H9 (cell line): ENCODE measurements around the gene THOP1. TPM values are rescaled to one million over a fixed set of nuclear protein-coding genes. Genes with fewer than 3 reads are reported as not detected.

ENCODE experiments used
- DNase-seq: peaks from one replicate; pipeline ENCODE4 v3.0.0-alpha.2; 2017
- H2AFZ ChIP-seq: one replicate; pipeline ENCODE4 v1.6.1; 2013; ENCODE audit warnings: mild to moderate bottlenecking, low read length, control low read depth, moderate library complexity
- H2AK5ac ChIP-seq: 2 replicates; pipeline ENCODE4 v1.6.1; 2013; ENCODE audit warnings: low read length, control low read depth, mixed read lengths; ENCODE audit not compliant: insufficient read length
- H2BK120ac ChIP-seq: one replicate; pipeline ENCODE4 v1.6.1; 2013; ENCODE audit warnings: low read depth, mild to moderate bottlenecking, low read length, control low read depth, inconsistent platforms; ENCODE audit not compliant: poor library complexity, severe bottlenecking
- H2BK12ac ChIP-seq: 2 replicates; pipeline ENCODE4 v1.6.1; 2013; ENCODE audit warnings: low read length, control low read depth, mixed read lengths, low read depth; ENCODE audit not compliant: insufficient read length
- H2BK15ac ChIP-seq: 2 replicates; pipeline ENCODE4 v1.6.1; 2013; ENCODE audit warnings: low read depth, low read length, control low read depth
- H2BK20ac ChIP-seq: one replicate; pipeline ENCODE4 v1.6.1; 2013; ENCODE audit warnings: low read depth, mild to moderate bottlenecking, low read length, control low read depth, inconsistent platforms; ENCODE audit not compliant: poor library complexity, severe bottlenecking
- H2BK5ac ChIP-seq: 2 replicates; pipeline ENCODE4 v1.6.1; 2013; ENCODE audit warnings: low read length, control low read depth, mixed read lengths; ENCODE audit not compliant: insufficient read length
- H3K14ac ChIP-seq: 2 replicates; pipeline ENCODE4 v1.6.1; 2013; ENCODE audit warnings: low read length, control low read depth; ENCODE audit not compliant: insufficient read depth
- H3K18ac ChIP-seq: 2 replicates; pipeline ENCODE4 v1.6.1; 2013; ENCODE audit warnings: low read depth, mild to moderate bottlenecking, mixed read lengths, low read length, control low read depth; ENCODE audit not compliant: insufficient read length
- H3K23ac ChIP-seq: 2 replicates; pipeline ENCODE4 v1.6.1; 2013; ENCODE audit warnings: low read length, control low read depth, mixed read lengths, low read depth; ENCODE audit not compliant: insufficient read length
- H3K23me2 ChIP-seq: 2 replicates; pipeline ENCODE4 v1.6.1; 2013; ENCODE audit warnings: low read depth, mild to moderate bottlenecking, mixed read lengths, low read length, control low read depth; ENCODE audit not compliant: insufficient read length, poor library complexity, severe bottlenecking
- H3K27ac ChIP-seq: 2 replicates; pipeline ENCODE4 v1.5.1; 2013; ENCODE audit warnings: low read length, control low read depth, mixed read lengths, low read depth; ENCODE audit not compliant: insufficient read length
- H3K27me3 ChIP-seq: 2 replicates; pipeline ENCODE4 v1.6.1; 2013; ENCODE audit warnings: low read length, control low read depth, inconsistent platforms; ENCODE audit not compliant: insufficient read depth
- H3K4ac ChIP-seq: 2 replicates; pipeline ENCODE4 v1.6.1; 2013; ENCODE audit warnings: low read depth, mild to moderate bottlenecking, control low read depth, inconsistent platforms, low read length, moderate library complexity
- H3K4me1 ChIP-seq: 2 replicates; pipeline ENCODE4 v1.6.1; 2013; ENCODE audit warnings: low read length, control low read depth, inconsistent platforms; ENCODE audit not compliant: insufficient read depth
- H3K4me2 ChIP-seq: 2 replicates; pipeline ENCODE4 v1.6.1; 2013; ENCODE audit warnings: low read length, control low read depth, mixed read lengths; ENCODE audit not compliant: insufficient read length, insufficient read depth
- H3K56ac ChIP-seq: 2 replicates; pipeline ENCODE4 v1.6.1; 2013; ENCODE audit warnings: low read depth, mild to moderate bottlenecking, mixed read lengths, low read length, control low read depth; ENCODE audit not compliant: insufficient read length
- H3K79me1 ChIP-seq: 2 replicates; pipeline ENCODE4 v1.6.1; 2013; ENCODE audit warnings: low read depth, mild to moderate bottlenecking, moderate library complexity, low read length, control low read depth, inconsistent platforms; ENCODE audit not compliant: insufficient read depth, poor library complexity, severe bottlenecking
- H3K79me2 ChIP-seq: 2 replicates; pipeline ENCODE4 v1.6.1; 2013; ENCODE audit warnings: low read length, control low read depth, inconsistent platforms; ENCODE audit not compliant: insufficient read depth
- H3K9ac ChIP-seq: 2 replicates; pipeline ENCODE4 v1.6.1; 2013; ENCODE audit warnings: low read length, control low read depth, mixed read lengths; ENCODE audit not compliant: insufficient read length; ENCODE audit errors: extremely low read depth
- H3K9me3 ChIP-seq: one replicate; pipeline ENCODE4 v1.6.1; 2013; ENCODE audit warnings: low read depth, low read length, inconsistent platforms; ENCODE audit not compliant: control insufficient read depth
- H3T11ph ChIP-seq: one replicate; pipeline ENCODE4 v1.6.1; 2013; ENCODE audit warnings: mild to moderate bottlenecking, low read length, control low read depth, inconsistent platforms
- H4K20me1 ChIP-seq: one replicate; pipeline ENCODE4 v1.6.1; 2013; ENCODE audit not compliant: control insufficient read depth, insufficient read length, insufficient read depth
- H4K5ac ChIP-seq: 2 replicates; pipeline ENCODE4 v1.6.1; 2013; ENCODE audit warnings: low read depth, mild to moderate bottlenecking, mixed read lengths, low read length, control low read depth; ENCODE audit not compliant: insufficient read length
- H4K8ac ChIP-seq: replicated peaks from 2 replicates; pipeline ENCODE4 v1.6.1; 2013; ENCODE audit warnings: low read length, control low read depth, mixed read lengths, low read depth; ENCODE audit not compliant: insufficient read length
- H4K91ac ChIP-seq: 2 replicates; pipeline ENCODE4 v1.6.1; 2013; ENCODE audit warnings: low read depth, mild to moderate bottlenecking, moderate library complexity, mixed read lengths, low read length, control low read depth; ENCODE audit not compliant: insufficient read length
- H3K27ac Mint-ChIP-seq, 3 experiments: 2 replicates in 2 of 3; 3 replicates in 1 of 3; pipeline ENCODE4 v1.8.0; 2020 to 2021; ENCODE audit warnings: mixed read lengths in 3 of 3, mild to moderate bottlenecking in 1 of 3, moderate library complexity in 1 of 3
- H3K27me3 Mint-ChIP-seq: 2 replicates; pipeline ENCODE4 v1.8.0; 2021; ENCODE audit warnings: low read depth, mild to moderate bottlenecking, moderate library complexity, mixed read lengths
- H3K36me3 Mint-ChIP-seq, 3 experiments: 2 replicates in 2 of 3; 3 replicates in 1 of 3; pipeline ENCODE4 v1.8.0; 2020 to 2021; ENCODE audit warnings: low read depth in 3 of 3, mixed read lengths in 3 of 3; ENCODE audit not compliant: insufficient read depth in 1 of 3
- H3K4me1 Mint-ChIP-seq, 2 experiments: 2 replicates each; pipeline ENCODE4 v1.8.0; 2020; ENCODE audit warnings: mixed read lengths in 2 of 2
- H3K4me3 Mint-ChIP-seq, 2 experiments: 2 replicates in 1 of 2; 3 replicates in 1 of 2; pipeline ENCODE4 v1.8.0; 2020 to 2021; ENCODE audit warnings: mild to moderate bottlenecking in 2 of 2, mixed read lengths in 2 of 2, moderate library complexity in 1 of 2
- H3K9me3 Mint-ChIP-seq, 2 experiments: 2 replicates in 1 of 2; 3 replicates in 1 of 2; pipeline ENCODE4 v1.8.0; 2020; ENCODE audit warnings: mild to moderate bottlenecking in 2 of 2, mixed read lengths in 2 of 2, moderate library complexity in 1 of 2
- WGBS: extraction: QIAGEN DNeasy Blood & Tissue Kit; methylation state at CpG from one replicate; pipeline ENCODE4 v1.1.7; 2013; ENCODE audit warnings: missing lambda C conversion rate, low lambda C conversion rate, mixed read lengths; ENCODE audit not compliant: insufficient read length; ENCODE audit errors: extremely low coverage; 5-methylcytosine and 5-hydroxymethylcytosine counted together
- total RNA-seq: library from RNA; stranded (reverse); gene quantifications from 2 replicates; pipeline ENCODE4 v1.2.1, GENCODE V29; 2021
- TF ChIP-seq, protein P1 (sequence below): fragments of 200-600 bp; sonication (generic); conservative IDR thresholded peaks from 3 replicates; pipeline ENCODE4 v1.8.0; 2021; ENCODE audit warnings: antibody characterized with exemption, mild to moderate bottlenecking

Gene THOP1
- total RNA-seq, 1 experiment from 2014 or later = 150 TPM

DNA sequence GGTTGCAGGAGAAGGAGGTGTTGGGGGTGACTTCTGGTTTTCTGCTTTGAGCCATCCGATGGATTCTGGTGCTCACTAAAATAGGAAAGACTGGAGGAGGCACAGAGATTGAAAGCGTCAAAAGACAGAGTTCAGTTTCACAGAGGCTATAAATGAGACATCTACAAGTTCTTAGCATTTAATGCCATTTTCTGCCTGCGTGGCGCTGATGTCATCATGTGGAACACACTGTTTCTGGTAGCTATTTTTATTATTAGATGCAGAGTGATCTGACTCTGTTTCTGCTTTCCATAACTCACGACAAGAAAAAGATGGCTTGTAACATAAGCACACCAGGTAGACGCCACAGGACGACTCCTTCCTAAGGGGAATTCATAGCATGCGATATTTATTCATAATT, 42.2 kb upstream of the THOP1 start:
- Mint-ChIP-seq H3K9me3 (no peaks in the 10 kb centered on the region), H3K36me3 (peaks cover 0 to 2% (median 2%) of the 10 kb centered on the region in 3 experiments; a peak in 3 of 7 replicates), H3K4me3 (no peak overlapping the region), H3K27ac (no peak overlapping the region), H3K4me1 (peaks cover 5 to 6% of the 10 kb centered on the region in 2 experiments), H3K27me3 (peaks cover 46% of the 10 kb centered on the region)
- H3K23me2 ChIP-seq = peaks cover 5% of the 10 kb centered on the region
- no peak overlapping the region for H2BK15ac ChIP-seq
- H2BK120ac ChIP-seq = no peak overlapping the region
- H4K8ac ChIP-seq = no peak overlapping the region
- H4K91ac ChIP-seq = no peak overlapping the region
- no peak overlapping the region for H3K9ac ChIP-seq
- TF ChIP-seq, protein P1, sequence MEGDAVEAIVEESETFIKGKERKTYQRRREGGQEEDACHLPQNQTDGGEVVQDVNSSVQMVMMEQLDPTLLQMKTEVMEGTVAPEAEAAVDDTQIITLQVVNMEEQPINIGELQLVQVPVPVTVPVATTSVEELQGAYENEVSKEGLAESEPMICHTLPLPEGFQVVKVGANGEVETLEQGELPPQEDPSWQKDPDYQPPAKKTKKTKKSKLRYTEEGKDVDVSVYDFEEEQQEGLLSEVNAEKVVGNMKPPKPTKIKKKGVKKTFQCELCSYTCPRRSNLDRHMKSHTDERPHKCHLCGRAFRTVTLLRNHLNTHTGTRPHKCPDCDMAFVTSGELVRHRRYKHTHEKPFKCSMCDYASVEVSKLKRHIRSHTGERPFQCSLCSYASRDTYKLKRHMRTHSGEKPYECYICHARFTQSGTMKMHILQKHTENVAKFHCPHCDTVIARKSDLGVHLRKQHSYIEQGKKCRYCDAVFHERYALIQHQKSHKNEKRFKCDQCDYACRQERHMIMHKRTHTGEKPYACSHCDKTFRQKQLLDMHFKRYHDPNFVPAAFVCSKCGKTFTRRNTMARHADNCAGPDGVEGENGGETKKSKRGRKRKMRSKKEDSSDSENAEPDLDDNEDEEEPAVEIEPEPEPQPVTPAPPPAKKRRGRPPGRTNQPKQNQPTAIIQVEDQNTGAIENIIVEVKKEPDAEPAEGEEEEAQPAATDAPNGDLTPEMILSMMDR = no peak
- no peak overlapping the region for H2BK20ac ChIP-seq
- no peaks in the 10 kb centered on the region for H4K20me1 ChIP-seq
- H4K5ac ChIP-seq = no peak overlapping the region
- no peaks in the 10 kb centered on the region for H3K79me2 ChIP-seq
- H3K27me3 ChIP-seq = no peaks in the 10 kb centered on the region; the same call in 1 of the 2 replicates
- no peak overlapping the region for H3K18ac ChIP-seq
- H3T11ph ChIP-seq = no peak overlapping the region
- no peak overlapping the region for H2AFZ ChIP-seq
- no peak overlapping the region for H2BK12ac ChIP-seq
- no peak overlapping the region for H3K4me2 ChIP-seq
- H3K14ac ChIP-seq = no peak overlapping the region
- H3K23ac ChIP-seq = no peak overlapping the region
- H3K56ac ChIP-seq = no peak overlapping the region
- no peaks in the 10 kb centered on the region for H3K4me1 ChIP-seq
- no peak overlapping the region for H2BK5ac ChIP-seq
- DNase-seq = no peak
- H3K27ac ChIP-seq = no peak overlapping the region
- WGBS = no CpG with 5 or more reads among the region's 8 CpGs
- H3K9me3 ChIP-seq = no peaks in the 10 kb centered on the region
- H3K4ac ChIP-seq = no peak overlapping the region
- H2AK5ac ChIP-seq = no peak overlapping the region
- no peaks in the 10 kb centered on the region for H3K79me1 ChIP-seq
